MM.1S (cell line): ENCODE results near the gene ITPKC.

Experiments
- DNase-seq: peaks from one replicate; pipeline ENCODE4 v3.0.0-alpha.2; 2015
- H2AFZ ChIP-seq: fragments of 300-600 bp; sonication (generic); 2 replicates; pipeline ENCODE4 v1.6.0; 2016; ENCODE audit warnings: antibody characterized with exemption, low read length
- H3F3A ChIP-seq: fragments of 300-600 bp; sonication (generic); 2 replicates; pipeline ENCODE4 v1.6.1; 2016; ENCODE audit warnings: mild to moderate bottlenecking, antibody characterized with exemption, low read length, moderate library complexity, mixed read lengths; ENCODE audit not compliant: insufficient read depth
- H3K27ac ChIP-seq: fragments of 300-600 bp; sonication (generic); 2 replicates; pipeline ENCODE4 v1.5.1; 2016; ENCODE audit warnings: mild to moderate bottlenecking, low read length
- H3K27me3 ChIP-seq: fragments of 300-600 bp; sonication (generic); replicated peaks from 2 replicates; pipeline ENCODE4 v1.6.0; 2016; ENCODE audit warnings: low read length; ENCODE audit not compliant: insufficient read depth
- H3K36me3 ChIP-seq: fragments of 300-600 bp; sonication (generic); replicated peaks from 2 replicates; pipeline ENCODE4 v1.6.1; 2016; ENCODE audit warnings: mild to moderate bottlenecking, low read length, mixed read lengths; ENCODE audit not compliant: insufficient read depth
- H3K4me1 ChIP-seq: fragments of 300-600 bp; sonication (generic); 2 replicates; pipeline ENCODE4 v1.6.1; 2016; ENCODE audit warnings: low read length, mixed read lengths
- H3K4me2 ChIP-seq: fragments of 300-600 bp; sonication (generic); 2 replicates; pipeline ENCODE4 v1.6.0; 2016; ENCODE audit warnings: low read depth, low read length
- H3K4me3 ChIP-seq: fragments of 300-600 bp; sonication (generic); 2 replicates; pipeline ENCODE4 v1.5.1; 2016; ENCODE audit warnings: low read length, mixed read lengths
- H3K79me2 ChIP-seq: fragments of 300-600 bp; sonication (generic); 2 replicates; pipeline ENCODE4 v1.6.1; 2016; ENCODE audit warnings: mixed run types, low read length, mixed read lengths
- H3K9ac ChIP-seq: fragments of 300-600 bp; sonication (generic); 2 replicates; pipeline ENCODE4 v1.6.1; 2016; ENCODE audit warnings: low read length, mixed read lengths
- H3K9me2 ChIP-seq: fragments of 300-600 bp; sonication (generic); replicated peaks from 2 replicates; pipeline ENCODE4 v1.6.1; 2016; ENCODE audit warnings: mild to moderate bottlenecking, low read length, mixed read lengths; ENCODE audit not compliant: insufficient read depth
- H3K9me3 ChIP-seq: fragments of 300-600 bp; sonication (generic); replicated peaks from 2 replicates; pipeline ENCODE4 v1.6.1; 2016; ENCODE audit warnings: mild to moderate bottlenecking, low read length, mixed read lengths; ENCODE audit not compliant: insufficient read depth
- H4K20me1 ChIP-seq: fragments of 300-600 bp; sonication (generic); 2 replicates; pipeline ENCODE4 v1.6.1; 2016; ENCODE audit warnings: mild to moderate bottlenecking, low read length, moderate library complexity, mixed read lengths; ENCODE audit not compliant: insufficient read depth
- CTCF ChIP-seq: fragments of 300-600 bp; sonication (generic); IDR thresholded peaks from 2 replicates; pipeline ENCODE4 v1.5.1; 2016; ENCODE audit warnings: antibody characterized with exemption, low read length, mixed read lengths
- EZH2 ChIP-seq: fragments of 300-600 bp; sonication (generic); optimal IDR thresholded peaks from 2 replicates; pipeline ENCODE3; 2017; ENCODE audit warnings: low read depth, mild to moderate bottlenecking, antibody characterized with exemption, low read length, mixed read lengths
- EZH2phosphoT487 ChIP-seq: fragments of 300-600 bp; sonication (generic); IDR thresholded peaks from 2 replicates; pipeline ENCODE4 v1.6.1; 2018; ENCODE audit warnings: antibody characterized with exemption, low read length

ITPKC gene

GRCh38 chr19:40671404-40671803 is 45.5 kb upstream of the ITPKC start:
- no peaks in the 10 kb centered on the region for H4K20me1 ChIP-seq
- H3F3A ChIP-seq, result no peaks in the 10 kb centered on the region
- no peak overlapping the region for H3K27ac ChIP-seq
- no peak overlapping the region for H2AFZ ChIP-seq
- H3K9me2 ChIP-seq, result no peaks in the 10 kb centered on the region
- H3K79me2 ChIP-seq, result no peaks in the 10 kb centered on the region
- H3K27me3 ChIP-seq, result no peaks in the 10 kb centered on the region
- no peak for DNase-seq
- H3K9ac ChIP-seq, result no peak overlapping the region
- H3K36me3 ChIP-seq, result no peaks in the 10 kb centered on the region
- TF ChIP-seq CTCF (no peak), EZH2 (no peak), EZH2phosphoT487 (no peak)
- H3K9me3 ChIP-seq, result no peaks in the 10 kb centered on the region
- no peak overlapping the region for H3K4me3 ChIP-seq
- no peaks in the 10 kb centered on the region for H3K4me1 ChIP-seq
- no peak overlapping the region for H3K4me2 ChIP-seq

GRCh38 chr19:40672038-40672437 is 44.9 kb upstream of the ITPKC start:
- Histone ChIP-seq H2AFZ (no peak overlapping the region), H3K4me1 (no peaks in the 10 kb centered on the region), H3K79me2 (no peaks in the 10 kb centered on the region), H3K4me3 (no peak overlapping the region), H3K9me2 (no peaks in the 10 kb centered on the region), H4K20me1 (no peaks in the 10 kb centered on the region), H3K27me3 (no peaks in the 10 kb centered on the region), H3F3A (no peaks in the 10 kb centered on the region), H3K9me3 (no peaks in the 10 kb centered on the region), H3K4me2 (no peak overlapping the region), H3K27ac (no peak overlapping the region), H3K9ac (no peak overlapping the region), H3K36me3 (no peaks in the 10 kb centered on the region)
- TF ChIP-seq EZH2 (no peak), EZH2phosphoT487 (no peak), CTCF (no peak)
- no peak for DNase-seq

GRCh38 chr19:40672573-40673299 is 44.2 kb upstream of the ITPKC start:
- no peak overlapping the region for H3K9ac ChIP-seq
- no peaks in the 10 kb centered on the region for H3K9me3 ChIP-seq
- no peaks in the 10 kb centered on the region for H3K27me3 ChIP-seq
- H3K4me3 ChIP-seq, result no peak overlapping the region
- H2AFZ ChIP-seq, result no peak overlapping the region
- H3K36me3 ChIP-seq, result no peaks in the 10 kb centered on the region
- H3K4me2 ChIP-seq, result no peak overlapping the region
- no peaks in the 10 kb centered on the region for H4K20me1 ChIP-seq
- no peak for DNase-seq
- TF ChIP-seq EZH2 (no peak), EZH2phosphoT487 (no peak), CTCF (no peak)
- no peaks in the 10 kb centered on the region for H3F3A ChIP-seq
- no peaks in the 10 kb centered on the region for H3K79me2 ChIP-seq
- H3K9me2 ChIP-seq, result no peaks in the 10 kb centered on the region
- H3K4me1 ChIP-seq, result no peaks in the 10 kb centered on the region
- H3K27ac ChIP-seq, result no peak overlapping the region
